Ectodermal cell (in vitro differentiated cells): ENCODE data around the gene PDCD6IP.

ENCODE experiments used
- H3K27ac ChIP-seq: 2 replicates; pipeline ENCODE4 v1.7.0; 2013; ENCODE audit warnings: mild to moderate bottlenecking, low read depth, low read length; ENCODE audit not compliant: insufficient read depth, poor library complexity, severe bottlenecking
- H3K27me3 ChIP-seq: 2 replicates; pipeline ENCODE4 v1.7.0; 2013; ENCODE audit warnings: mild to moderate bottlenecking, low read length; ENCODE audit not compliant: insufficient read depth, control insufficient read depth, poor library complexity, severe bottlenecking
- H3K36me3 ChIP-seq: one replicate; pipeline ENCODE4 v1.7.0; 2013; ENCODE audit warnings: low read length; ENCODE audit not compliant: control insufficient read depth, insufficient read depth
- H3K4me1 ChIP-seq: one replicate; pipeline ENCODE4 v1.7.0; 2013; ENCODE audit warnings: low read length; ENCODE audit not compliant: control insufficient read depth, insufficient read depth
- H3K4me3 ChIP-seq: 2 replicates; pipeline ENCODE4 v1.7.0; 2013; ENCODE audit warnings: low read depth, low read length, control low read depth; ENCODE audit not compliant: insufficient read depth
- H3K9me3 ChIP-seq: 2 replicates; pipeline ENCODE4 v1.7.0; 2013; ENCODE audit warnings: mild to moderate bottlenecking, low read length, moderate library complexity; ENCODE audit not compliant: control insufficient read depth
- WGBS, 2 experiments: methylation state at CpG; one replicate each; pipeline ENCODE4 v1.1.7; 2013; ENCODE audit warnings: missing lambda C conversion rate in 2 of 2; 5-methylcytosine and 5-hydroxymethylcytosine counted together

PDCD6IP gene

DNA sequence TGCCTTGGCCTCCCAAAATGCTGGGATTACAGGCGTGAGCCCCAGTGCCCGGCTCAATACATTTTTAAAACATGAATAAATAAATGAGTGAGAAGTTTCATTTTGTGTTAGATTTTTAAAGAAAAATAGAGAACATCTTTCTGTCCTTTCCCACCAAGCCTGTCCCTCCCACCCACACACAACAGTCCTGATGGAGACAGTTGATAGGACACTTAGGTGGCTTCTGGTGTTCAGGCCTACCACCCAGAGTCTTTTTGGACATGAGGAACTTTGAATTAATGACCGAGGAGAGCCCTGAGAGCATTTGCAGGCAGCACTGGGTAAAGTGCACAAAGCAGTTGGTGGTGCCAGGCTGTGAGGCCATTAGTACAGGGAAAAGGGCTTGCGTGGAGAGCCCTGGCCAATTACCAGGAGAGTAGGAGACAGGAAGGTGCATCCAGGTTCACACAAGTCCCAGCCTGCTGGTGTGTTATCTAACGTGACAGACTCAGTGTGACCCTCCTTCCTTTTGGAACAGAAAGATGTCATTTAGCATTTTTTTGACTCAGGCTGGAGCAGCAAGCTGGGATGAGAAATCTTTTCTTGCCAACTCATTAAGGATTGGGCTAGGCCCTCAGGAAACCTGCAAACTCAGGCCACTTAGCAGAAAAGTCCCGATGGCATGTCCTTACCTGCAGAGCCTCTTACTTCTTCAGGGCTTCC, 103.6 kb downstream of the PDCD6IP start:
- H3K27ac ChIP-seq, result no peak overlapping the region
- H3K4me3 ChIP-seq, result no peak overlapping the region
- no peaks in the 10 kb centered on the region for H3K36me3 ChIP-seq
- 91 to 93% methylated on average over 4 of the region's 6 CpGs for WGBS, 2 experiments
- H3K4me1 ChIP-seq, result no peaks in the 10 kb centered on the region
- H3K27me3 ChIP-seq, result no peaks in the 10 kb centered on the region
- no peaks in the 10 kb centered on the region for H3K9me3 ChIP-seq

DNA sequence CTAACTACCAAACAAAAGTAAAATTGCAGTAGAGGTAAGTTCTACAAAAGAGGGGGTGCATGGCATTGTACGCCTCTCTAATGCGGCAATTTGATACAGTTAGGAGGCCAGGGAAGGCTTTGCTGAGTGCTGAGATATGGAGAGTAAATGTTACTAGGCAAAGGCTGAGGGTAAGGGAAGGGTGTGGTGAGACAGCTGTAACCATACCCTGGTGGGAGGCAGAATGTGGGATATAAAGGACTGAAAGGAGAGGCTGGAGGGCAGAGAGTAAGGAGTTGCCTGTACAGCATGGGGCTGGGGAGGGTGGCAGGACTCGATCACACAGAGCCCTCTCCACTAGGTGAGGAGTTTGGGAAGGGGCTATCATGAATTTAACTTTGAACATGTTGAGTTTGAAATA, 106.3 kb downstream of the PDCD6IP start:
- no peaks in the 10 kb centered on the region for H3K4me1 ChIP-seq
- no peaks in the 10 kb centered on the region for H3K36me3 ChIP-seq
- H3K4me3 ChIP-seq, result no peak overlapping the region
- no peaks in the 10 kb centered on the region for H3K9me3 ChIP-seq
- H3K27ac ChIP-seq, result no peak overlapping the region
- H3K27me3 ChIP-seq, result no peaks in the 10 kb centered on the region
- 95 to 97% methylated on average over 3 of the region's 3 CpGs for WGBS, 2 experiments

DNA sequence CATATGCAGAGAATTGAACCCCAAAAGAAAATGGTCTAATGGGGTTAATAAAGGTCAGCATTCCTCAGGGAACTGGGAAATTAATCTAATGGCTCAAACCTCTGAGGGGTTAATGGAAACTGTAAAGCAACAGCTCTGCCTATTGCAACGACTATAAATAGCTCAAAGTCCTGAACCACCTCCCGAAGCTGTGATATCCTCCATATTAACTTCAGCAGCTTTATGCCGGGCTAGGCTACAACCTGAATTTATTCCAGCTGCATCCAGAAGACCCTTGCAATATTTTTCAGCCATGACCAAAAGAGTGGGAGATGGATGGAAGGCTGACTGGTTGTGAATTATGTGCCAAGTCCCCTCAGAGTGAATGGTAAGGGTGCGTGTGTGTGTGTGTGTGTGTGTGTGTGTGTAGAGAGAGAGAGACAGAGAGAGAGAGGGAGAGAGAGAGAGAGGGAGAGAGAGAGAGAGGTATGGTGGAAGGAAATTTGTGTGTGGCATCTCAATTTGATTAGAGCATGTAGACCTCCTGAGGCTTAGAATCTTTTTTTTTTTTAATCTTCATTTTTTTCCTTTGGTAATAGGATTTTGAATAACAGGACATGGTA, 109.9 kb downstream of the PDCD6IP start:
- H3K27ac ChIP-seq, result no peak overlapping the region
- H3K4me1 ChIP-seq, result no peaks in the 10 kb centered on the region
- H3K27me3 ChIP-seq, result no peaks in the 10 kb centered on the region
- H3K9me3 ChIP-seq, result no peaks in the 10 kb centered on the region
- no peaks in the 10 kb centered on the region for H3K36me3 ChIP-seq
- WGBS, 2 experiments, result 67 to 84% methylated on average over 4 of the region's 4 CpGs
- no peak overlapping the region for H3K4me3 ChIP-seq

- 79 to 85% methylated on average over 5 of the region's 5 CpGs for WGBS, 2 experiments
- H3K9me3 ChIP-seq, result no peaks in the 10 kb centered on the region
Measured at GRCh38 chr3:33909547-33909946, 111.1 kb downstream of the PDCD6IP start.

GRCh38 chr3:33910031-33910430, 111.6 kb downstream of the PDCD6IP start:
- WGBS, 2 experiments, result 80 to 87% methylated on average over 2 of the region's 2 CpGs
- Histone ChIP-seq H3K9me3 (no peaks in the 10 kb centered on the region), H3K4me1 (peaks cover 13% of the 10 kb centered on the region), H3K27me3 (no peaks in the 10 kb centered on the region), H3K4me3 (no peak overlapping the region), H3K27ac (no peak overlapping the region), H3K36me3 (no peaks in the 10 kb centered on the region)

More at GRCh38 chr3:33909547-33909946, 111.1 kb downstream of the PDCD6IP start:
- Histone ChIP-seq H3K27ac (no peak overlapping the region), H3K4me3 (no peak overlapping the region), H3K36me3 (no peaks in the 10 kb centered on the region), H3K27me3 (no peaks in the 10 kb centered on the region), H3K4me1 (peaks cover 8% of the 10 kb centered on the region)

DNA sequence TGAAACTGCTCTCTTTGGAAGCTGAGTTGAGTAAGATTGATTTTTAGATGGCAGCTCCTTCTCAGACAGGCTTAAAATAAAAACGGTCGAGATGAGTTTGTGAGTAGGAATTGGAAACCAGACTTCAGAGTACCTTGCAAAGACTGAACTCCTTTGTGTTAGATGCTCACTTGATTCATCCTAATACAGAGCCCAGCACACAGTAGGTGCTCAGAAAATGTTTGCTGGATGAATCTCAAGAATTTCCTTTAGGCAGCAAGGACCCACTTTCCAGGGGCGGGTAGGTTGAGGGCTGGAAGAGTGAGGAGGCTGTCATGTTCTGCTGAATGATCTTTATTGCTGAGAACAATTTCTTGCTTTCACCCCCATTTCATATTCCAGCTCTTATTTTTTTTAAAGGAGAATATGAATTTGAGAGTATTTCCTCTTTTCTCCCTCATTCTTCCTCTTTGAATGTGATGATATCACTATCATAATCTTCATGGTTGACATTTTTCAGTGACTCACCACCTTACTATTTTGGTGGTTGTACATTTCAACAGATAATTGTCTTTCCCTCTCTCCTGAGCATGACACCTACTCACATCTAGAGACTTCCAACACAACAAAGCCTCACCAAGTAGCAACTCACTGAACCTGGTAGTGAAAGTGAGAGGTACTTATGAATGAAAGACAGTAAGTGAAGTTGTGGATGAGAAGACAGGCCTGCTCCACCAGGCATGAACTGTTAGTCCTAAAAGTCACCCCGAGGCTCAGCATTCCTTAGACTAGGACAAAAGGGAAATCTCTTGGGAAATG, 113.3 kb downstream of the PDCD6IP start:
- H3K27ac ChIP-seq, result no peak overlapping the region
- H3K4me1 ChIP-seq, result peaks cover 13% of the 10 kb centered on the region
- no peaks in the 10 kb centered on the region for H3K27me3 ChIP-seq
- no peaks in the 10 kb centered on the region for H3K9me3 ChIP-seq
- WGBS, 2 experiments, result 92 to 95% methylated on average over 4 of the region's 4 CpGs
- H3K4me3 ChIP-seq, result no peak overlapping the region
- no peaks in the 10 kb centered on the region for H3K36me3 ChIP-seq

- H3K27me3 ChIP-seq, result no peaks in the 10 kb centered on the region
- no peak overlapping the region for H3K4me3 ChIP-seq
- H3K9me3 ChIP-seq, result no peaks in the 10 kb centered on the region
- peaks cover 13% of the 10 kb centered on the region for H3K4me1 ChIP-seq
- WGBS, 2 experiments, result 77 to 78% methylated on average over 2 of the region's 2 CpGs
- no peaks in the 10 kb centered on the region for H3K36me3 ChIP-seq
- H3K27ac ChIP-seq, result no peak overlapping the region
Measured at GRCh38 chr3:33914212-33914611, 115.8 kb downstream of the PDCD6IP start.

GRCh38 chr3:33914731-33915379, 116.4 kb downstream of the PDCD6IP start:
- no peaks in the 10 kb centered on the region for H3K9me3 ChIP-seq
- H3K4me3 ChIP-seq, result no peak overlapping the region
- 90 to 95% methylated on average over 12 of the region's 12 CpGs for WGBS, 2 experiments
- peaks cover 16% of the 10 kb centered on the region for H3K4me1 ChIP-seq
- no peak overlapping the region for H3K27ac ChIP-seq
- H3K36me3 ChIP-seq, result no peaks in the 10 kb centered on the region
- H3K27me3 ChIP-seq, result no peaks in the 10 kb centered on the region

GRCh38 chr3:33915796-33916546, 117.5 kb downstream of the PDCD6IP start:
- Histone ChIP-seq H3K36me3 (no peaks in the 10 kb centered on the region), H3K27ac (no peak overlapping the region), H3K9me3 (no peaks in the 10 kb centered on the region), H3K27me3 (no peaks in the 10 kb centered on the region), H3K4me3 (no peak overlapping the region), H3K4me1 (peaks cover 16% of the 10 kb centered on the region)
- WGBS, 2 experiments, result 87% methylated on average over 9 of the region's 9 CpGs
